Neural cell (in vitro differentiated cells): ENCODE data around the gene CNOT2. TPM values are rescaled to one million over a fixed set of nuclear protein-coding genes. Genes with fewer than 3 reads are reported as not detected.

ENCODE experiments used
- H2AFZ ChIP-seq: fragments of 200-600, 300-800 bp; sonication (generic), shearing (Covaris generic); 2 replicates; pipeline ENCODE4 v1.6.0; 2014; ENCODE audit warnings: low read depth, mild to moderate bottlenecking, antibody characterized with exemption, low read length, moderate library complexity
- H3F3A ChIP-seq: fragments of 200-600 bp; shearing (Covaris generic); 2 replicates; pipeline ENCODE4 v1.6.1; 2016; ENCODE audit warnings: mild to moderate bottlenecking, moderate library complexity, mixed read lengths, antibody characterized with exemption, low read length; ENCODE audit not compliant: insufficient read depth, poor library complexity, severe bottlenecking
- H3K27ac ChIP-seq: fragments of 200-600, 300-800 bp; sonication (generic), shearing (Covaris generic); 2 replicates; pipeline ENCODE4 v1.5.1; 2014; ENCODE audit warnings: mild to moderate bottlenecking, low read length, moderate library complexity
- H3K27me3 ChIP-seq: fragments of 300-800, 200-600 bp; sonication (generic), shearing (Covaris generic); 2 replicates; pipeline ENCODE4 v1.6.0; 2014; ENCODE audit warnings: mild to moderate bottlenecking, low read depth, low read length, moderate library complexity; ENCODE audit not compliant: insufficient read depth
- H3K36me3 ChIP-seq: fragments of 300-800, 200-600 bp; sonication (generic), shearing (Covaris generic); 2 replicates; pipeline ENCODE4 v1.5.1; 2014; ENCODE audit warnings: mild to moderate bottlenecking, antibody characterized with exemption, low read length, moderate library complexity; ENCODE audit not compliant: insufficient read depth
- H3K4me2 ChIP-seq: fragments of 300-800, 200-600 bp; sonication (generic), shearing (Covaris generic); 2 replicates; pipeline ENCODE4 v1.6.0; 2014; ENCODE audit warnings: mild to moderate bottlenecking, low read length
- H3K4me3 ChIP-seq: fragments of 300-800, 200-600 bp; sonication (generic), shearing (Covaris generic); 2 replicates; pipeline ENCODE4 v1.5.1; 2014; ENCODE audit warnings: mild to moderate bottlenecking, low read length, moderate library complexity
- H3K79me2 ChIP-seq: fragments of 200-600 bp; shearing (Covaris generic); replicated peaks from 2 replicates; pipeline ENCODE4 v1.6.0; 2014; ENCODE audit warnings: mild to moderate bottlenecking, low read length, moderate library complexity; ENCODE audit not compliant: insufficient read depth
- H3K9ac ChIP-seq: fragments of 300-800, 200-600 bp; sonication (generic), shearing (Covaris generic); 2 replicates; pipeline ENCODE4 v1.6.1; 2016; ENCODE audit warnings: mild to moderate bottlenecking, low read length, mixed read lengths
- H3K9me2 ChIP-seq: fragments of 200-600 bp; shearing (Covaris generic); 2 replicates; pipeline ENCODE4 v1.6.1; 2016; ENCODE audit warnings: mild to moderate bottlenecking, low read length, mixed read lengths; ENCODE audit not compliant: insufficient read depth
- H3K9me3 ChIP-seq: fragments of 200-600, 300-800 bp; sonication (generic), shearing (Covaris generic); 2 replicates; pipeline ENCODE4 v1.6.1; 2016; ENCODE audit warnings: mild to moderate bottlenecking, mixed run types, low read length, moderate library complexity, mixed read lengths
- H4K20me1 ChIP-seq: fragments of 200-600 bp; shearing (Covaris generic); 2 replicates; pipeline ENCODE4 v1.6.1; 2016; ENCODE audit warnings: mild to moderate bottlenecking, mixed run types; ENCODE audit not compliant: insufficient read depth
- EP300 ChIP-seq: fragments of 450-650 bp; conservative IDR thresholded peaks from 2 replicates; pipeline ENCODE4 v1.6.1; 2014; ENCODE audit warnings: antibody characterized with exemption, mild to moderate bottlenecking, moderate library complexity; ENCODE audit not compliant: poor library complexity, severe bottlenecking
- EZH2 ChIP-seq: fragments of 200-600, 300-800 bp; shearing (Covaris generic), sonication (generic); IDR thresholded peaks from 2 replicates; pipeline ENCODE4 v1.6.1; 2014; ENCODE audit warnings: antibody characterized with exemption, low read length, borderline replicate concordance, mild to moderate bottlenecking; ENCODE audit not compliant: insufficient read depth, poor library complexity, severe bottlenecking
- MXI1 ChIP-seq: fragments of 450-650 bp; conservative IDR thresholded peaks from 2 replicates; pipeline ENCODE4 v1.6.1; 2014; ENCODE audit warnings: antibody characterized with exemption, mild to moderate bottlenecking; ENCODE audit not compliant: poor library complexity, severe bottlenecking
- POLR2AphosphoS5 ChIP-seq: IDR thresholded peaks from 2 replicates; pipeline ENCODE4 v1.6.1; 2012
- RAD21 ChIP-seq: fragments of 450-650 bp; conservative IDR thresholded peaks from 2 replicates; pipeline ENCODE4 v1.6.1; 2014; ENCODE audit warnings: antibody characterized with exemption, mild to moderate bottlenecking, moderate library complexity
- SMC3 ChIP-seq: fragments of 450-650 bp; conservative IDR thresholded peaks from 2 replicates; pipeline ENCODE4 v1.6.1; 2014; ENCODE audit warnings: antibody characterized with exemption, mild to moderate bottlenecking, moderate library complexity; ENCODE audit not compliant: poor library complexity
- TAF1 ChIP-seq: IDR thresholded peaks from 2 replicates; pipeline ENCODE4 v1.6.1; 2012; ENCODE audit warnings: low read depth
- polyA plus RNA-seq: library from polyadenylated mRNA; depleted of rRNA; stranded (reverse); fragments of >200 nt; gene quantifications from 2 replicates; pipeline ENCODE4 v1.2.3, GENCODE V29; 2014
- TF ChIP-seq, protein P1 (sequence below): fragments of 450-650 bp; IDR thresholded peaks from 2 replicates; pipeline ENCODE4 v1.5.1; 2014; ENCODE audit warnings: antibody characterized with exemption, mild to moderate bottlenecking, moderate library complexity; ENCODE audit not compliant: poor library complexity, severe bottlenecking
- TF ChIP-seq, protein P2 (sequence below): IDR thresholded peaks from 2 replicates; pipeline ENCODE4 v1.6.1; 2012; ENCODE audit warnings: borderline replicate concordance

CNOT2 gene
- polyA plus RNA-seq, 1 donor from 2014 or later: 158 TPM

DNA sequence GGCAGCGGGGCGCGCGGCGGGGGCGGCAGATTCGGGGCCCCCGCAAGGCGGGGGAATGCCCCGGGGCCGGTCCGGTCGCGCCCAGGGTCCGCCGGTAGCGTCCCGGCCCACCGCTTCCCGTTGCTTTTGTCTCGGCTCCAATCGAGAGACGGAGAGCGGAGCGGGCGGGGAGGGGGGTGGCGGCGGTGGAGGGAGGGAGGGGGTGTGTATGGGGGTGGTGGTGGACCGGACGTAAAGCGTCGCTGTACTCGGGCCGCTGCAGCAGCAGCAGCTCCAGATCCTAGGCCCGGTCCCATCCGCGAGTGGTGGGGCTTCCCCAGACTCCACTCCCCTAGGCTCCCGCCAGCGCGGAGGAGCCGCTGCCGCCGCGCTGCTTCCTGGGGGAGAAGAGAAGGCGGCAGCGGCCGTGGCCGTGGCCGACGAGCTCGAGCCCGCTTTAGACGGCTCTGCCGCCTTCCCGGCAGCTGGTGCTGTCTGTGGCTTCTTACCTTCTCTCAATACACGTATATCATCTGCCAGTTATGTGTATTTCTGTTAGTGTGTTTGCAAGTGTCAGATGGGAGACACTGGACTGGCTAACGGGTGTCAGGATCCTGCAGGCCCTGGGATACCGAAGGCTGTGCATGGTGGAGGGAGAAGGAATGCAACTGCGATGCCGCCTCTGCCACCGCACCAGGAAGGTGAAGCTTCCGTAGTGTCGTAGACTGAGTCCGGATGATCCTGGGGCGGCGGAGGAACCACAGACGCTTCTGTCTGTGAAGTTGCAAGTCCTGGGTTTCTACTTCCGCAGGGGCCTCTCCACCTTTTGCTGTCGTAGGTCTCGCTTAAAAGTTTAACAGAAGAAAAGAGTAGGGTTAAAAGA lies 508 bp downstream of the CNOT2 start:
- H3K9ac ChIP-seq: peak overlapping the region; percentile 98
- peaks cover 13% of the 10 kb centered on the region for H3K36me3 ChIP-seq
- no peaks in the 10 kb centered on the region for H3K9me2 ChIP-seq
- peak overlapping the region; percentile 97 for H3K27ac ChIP-seq
- H3K4me2 ChIP-seq: peak overlapping the region; percentile 93
- peak overlapping the region; percentile 79 for H3K4me3 ChIP-seq
- H2AFZ ChIP-seq: peak overlapping the region; percentile 98
- TF ChIP-seq POLR2AphosphoS5 (peak; percentile 33), EZH2 (no peak)
- no peaks in the 10 kb centered on the region for H3F3A ChIP-seq
- H3K9me3 ChIP-seq: no peaks in the 10 kb centered on the region
- no peaks in the 10 kb centered on the region for H3K27me3 ChIP-seq
- H3K79me2 ChIP-seq: peaks cover 68% of the 10 kb centered on the region
- H4K20me1 ChIP-seq: no peaks in the 10 kb centered on the region

DNA sequence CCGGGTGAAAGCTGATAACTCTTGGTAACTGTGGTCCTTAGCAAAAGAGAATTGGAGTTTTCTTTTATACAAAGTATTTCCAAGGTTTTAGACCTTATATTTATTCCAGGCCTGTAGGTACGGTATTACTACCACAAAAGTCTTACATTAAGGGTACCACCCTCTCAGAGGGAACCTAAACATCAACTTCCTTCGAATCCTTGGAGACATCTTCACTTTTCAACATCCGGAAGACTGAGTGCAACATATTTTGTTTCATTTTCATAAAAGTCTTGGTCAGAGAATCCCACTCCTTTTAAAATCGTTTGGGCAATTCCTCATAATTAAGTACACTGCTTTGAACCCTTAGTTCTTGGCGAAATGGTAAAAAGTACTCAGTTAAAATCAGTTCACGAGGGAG lies 1.2 kb downstream of the CNOT2 start:
- peak overlapping the region; percentile 98 for H3K9ac ChIP-seq
- peak overlapping the region; percentile 97 for H3K27ac ChIP-seq
- no peaks in the 10 kb centered on the region for H3K9me2 ChIP-seq
- H2AFZ ChIP-seq: no peak overlapping the region
- no peaks in the 10 kb centered on the region for H4K20me1 ChIP-seq
- H3K79me2 ChIP-seq: peaks cover 75% of the 10 kb centered on the region
- peaks cover 13% of the 10 kb centered on the region for H3K36me3 ChIP-seq
- H3K4me2 ChIP-seq: peak overlapping the region; percentile 93
- peak overlapping the region; percentile 79 for H3K4me3 ChIP-seq
- no peaks in the 10 kb centered on the region for H3K27me3 ChIP-seq
- TF ChIP-seq, protein P1, sequence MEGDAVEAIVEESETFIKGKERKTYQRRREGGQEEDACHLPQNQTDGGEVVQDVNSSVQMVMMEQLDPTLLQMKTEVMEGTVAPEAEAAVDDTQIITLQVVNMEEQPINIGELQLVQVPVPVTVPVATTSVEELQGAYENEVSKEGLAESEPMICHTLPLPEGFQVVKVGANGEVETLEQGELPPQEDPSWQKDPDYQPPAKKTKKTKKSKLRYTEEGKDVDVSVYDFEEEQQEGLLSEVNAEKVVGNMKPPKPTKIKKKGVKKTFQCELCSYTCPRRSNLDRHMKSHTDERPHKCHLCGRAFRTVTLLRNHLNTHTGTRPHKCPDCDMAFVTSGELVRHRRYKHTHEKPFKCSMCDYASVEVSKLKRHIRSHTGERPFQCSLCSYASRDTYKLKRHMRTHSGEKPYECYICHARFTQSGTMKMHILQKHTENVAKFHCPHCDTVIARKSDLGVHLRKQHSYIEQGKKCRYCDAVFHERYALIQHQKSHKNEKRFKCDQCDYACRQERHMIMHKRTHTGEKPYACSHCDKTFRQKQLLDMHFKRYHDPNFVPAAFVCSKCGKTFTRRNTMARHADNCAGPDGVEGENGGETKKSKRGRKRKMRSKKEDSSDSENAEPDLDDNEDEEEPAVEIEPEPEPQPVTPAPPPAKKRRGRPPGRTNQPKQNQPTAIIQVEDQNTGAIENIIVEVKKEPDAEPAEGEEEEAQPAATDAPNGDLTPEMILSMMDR: no peak
- TF ChIP-seq RAD21 (no peak), EP300 (no peak), EZH2 (no peak)
- H3K9me3 ChIP-seq: no peaks in the 10 kb centered on the region
- H3F3A ChIP-seq: no peaks in the 10 kb centered on the region

DNA sequence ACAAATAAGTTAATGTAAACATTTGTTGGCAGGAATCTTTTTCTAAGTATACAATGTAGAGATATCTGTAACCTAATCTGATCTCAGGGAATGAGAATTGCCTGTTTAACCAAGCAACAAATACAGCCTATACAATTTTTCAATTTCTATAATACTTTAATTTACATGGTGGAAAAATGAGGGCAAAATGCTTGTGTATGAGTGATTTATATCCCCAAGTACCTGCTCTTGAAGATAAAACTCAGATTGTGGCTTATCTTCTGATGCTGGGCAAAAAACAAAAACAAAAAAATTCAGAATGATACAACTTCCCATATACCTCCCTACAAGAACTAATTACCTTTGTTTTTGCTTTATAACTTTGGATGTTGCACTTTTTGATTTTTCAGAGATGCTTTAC lies 2.2 kb downstream of the CNOT2 start:
- peaks cover 8% of the 10 kb centered on the region for H3K36me3 ChIP-seq
- no peak overlapping the region for H2AFZ ChIP-seq
- H3K9me3 ChIP-seq: no peaks in the 10 kb centered on the region
- peak overlapping the region; percentile 22 for H3K9ac ChIP-seq
- H3K27me3 ChIP-seq: no peaks in the 10 kb centered on the region
- H3K4me3 ChIP-seq: peak overlapping the region; percentile 79
- peaks cover 85% of the 10 kb centered on the region for H3K79me2 ChIP-seq
- H3K27ac ChIP-seq: no peak overlapping the region
- no peaks in the 10 kb centered on the region for H4K20me1 ChIP-seq
- H3K9me2 ChIP-seq: no peaks in the 10 kb centered on the region
- peak overlapping the region; percentile 93 for H3K4me2 ChIP-seq
- H3F3A ChIP-seq: no peaks in the 10 kb centered on the region
- TF ChIP-seq, protein P2, sequence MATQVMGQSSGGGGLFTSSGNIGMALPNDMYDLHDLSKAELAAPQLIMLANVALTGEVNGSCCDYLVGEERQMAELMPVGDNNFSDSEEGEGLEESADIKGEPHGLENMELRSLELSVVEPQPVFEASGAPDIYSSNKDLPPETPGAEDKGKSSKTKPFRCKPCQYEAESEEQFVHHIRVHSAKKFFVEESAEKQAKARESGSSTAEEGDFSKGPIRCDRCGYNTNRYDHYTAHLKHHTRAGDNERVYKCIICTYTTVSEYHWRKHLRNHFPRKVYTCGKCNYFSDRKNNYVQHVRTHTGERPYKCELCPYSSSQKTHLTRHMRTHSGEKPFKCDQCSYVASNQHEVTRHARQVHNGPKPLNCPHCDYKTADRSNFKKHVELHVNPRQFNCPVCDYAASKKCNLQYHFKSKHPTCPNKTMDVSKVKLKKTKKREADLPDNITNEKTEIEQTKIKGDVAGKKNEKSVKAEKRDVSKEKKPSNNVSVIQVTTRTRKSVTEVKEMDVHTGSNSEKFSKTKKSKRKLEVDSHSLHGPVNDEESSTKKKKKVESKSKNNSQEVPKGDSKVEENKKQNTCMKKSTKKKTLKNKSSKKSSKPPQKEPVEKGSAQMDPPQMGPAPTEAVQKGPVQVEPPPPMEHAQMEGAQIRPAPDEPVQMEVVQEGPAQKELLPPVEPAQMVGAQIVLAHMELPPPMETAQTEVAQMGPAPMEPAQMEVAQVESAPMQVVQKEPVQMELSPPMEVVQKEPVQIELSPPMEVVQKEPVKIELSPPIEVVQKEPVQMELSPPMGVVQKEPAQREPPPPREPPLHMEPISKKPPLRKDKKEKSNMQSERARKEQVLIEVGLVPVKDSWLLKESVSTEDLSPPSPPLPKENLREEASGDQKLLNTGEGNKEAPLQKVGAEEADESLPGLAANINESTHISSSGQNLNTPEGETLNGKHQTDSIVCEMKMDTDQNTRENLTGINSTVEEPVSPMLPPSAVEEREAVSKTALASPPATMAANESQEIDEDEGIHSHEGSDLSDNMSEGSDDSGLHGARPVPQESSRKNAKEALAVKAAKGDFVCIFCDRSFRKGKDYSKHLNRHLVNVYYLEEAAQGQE: no peak
- TF ChIP-seq, protein P1: no peak
- TF ChIP-seq TAF1 (no peak), MXI1 (no peak), SMC3 (no peak), EP300 (no peak), EZH2 (no peak), POLR2AphosphoS5 (no peak), RAD21 (no peak)
